H1 (cell line): ENCODE measurements around the gene EEF2K. TPM values are rescaled to one million over a fixed set of nuclear protein-coding genes. Genes with fewer than 3 reads are reported as not detected.

Source experiments
- CTCF ChIA-PET: fragments of 300-600 bp; sonication (Branson Sonifier 250); formaldehyde crosslinking; loops from one replicate; lab custom pipeline; 2021; ENCODE audit not compliant: partially characterized antibody; lab: Charles Lee
- POLR2A ChIA-PET: fragments of 300-600 bp; sonication (Branson Sonifier 250); formaldehyde crosslinking; loops from one replicate; lab custom pipeline; 2021; ENCODE audit warnings: inconsistent platforms; ENCODE audit not compliant: partially characterized antibody; lab: Charles Lee
- DNase-seq, 2 experiments: peaks; one replicate each; pipeline versions ENCODE4 v3.0.0 to v3.0.0-alpha.2; 2010 to 2022; ENCODE audit warnings: low spot score in 2 of 2, low read depth in 1 of 2, mixed read lengths in 1 of 2
- FAIRE-seq: peaks from 2 replicates; lab custom pipeline; 2011; peaks lifted over from hg19 to GRCh38; lab: Jason Lieb, UNC
- H2AFZ ChIP-seq: 2 replicates; pipeline ENCODE4 v1.8.1; 2012; ENCODE audit warnings: low read length, inconsistent platforms
- H2AK5ac ChIP-seq: 2 replicates; pipeline ENCODE4 v1.6.1; 2013; ENCODE audit warnings: low read depth, low read length
- H2BK120ac ChIP-seq: replicated peaks from 2 replicates; pipeline ENCODE3; 2013; ENCODE audit warnings: low read depth, low read length, inconsistent platforms
- H2BK12ac ChIP-seq: 2 replicates; pipeline ENCODE4 v1.6.1; 2013; ENCODE audit warnings: low read depth, low read length
- H2BK15ac ChIP-seq: 2 replicates; pipeline ENCODE4 v1.6.1; 2013; ENCODE audit warnings: low read length
- H2BK20ac ChIP-seq: 2 replicates; pipeline ENCODE4 v1.6.1; 2013; ENCODE audit warnings: low read length
- H2BK5ac ChIP-seq: 2 replicates; pipeline ENCODE4 v1.6.1; 2013; ENCODE audit warnings: low read depth, low read length
- H3K14ac ChIP-seq: 2 replicates; pipeline ENCODE4 v1.6.1; 2013; ENCODE audit warnings: inconsistent platforms; ENCODE audit not compliant: insufficient read length
- H3K18ac ChIP-seq: 2 replicates; pipeline ENCODE4 v1.6.1; 2013; ENCODE audit warnings: low read length; ENCODE audit errors: extremely low read depth
- H3K23ac ChIP-seq: 2 replicates; pipeline ENCODE4 v1.6.1; 2013; ENCODE audit warnings: inconsistent platforms; ENCODE audit not compliant: insufficient read length
- H3K23me2 ChIP-seq: 2 replicates; pipeline ENCODE4 v1.6.1; 2013; ENCODE audit warnings: low read depth, low read length
- H3K27ac ChIP-seq: 2 replicates; pipeline ENCODE4 v1.6.1; 2011; ENCODE audit warnings: low read depth, low read length, inconsistent platforms
- H3K27me3 ChIP-seq, 4 experiments: replicated peaks in 1 of 4; 1 replicate in 1 of 4; 2 replicates in 3 of 4; pipeline versions ENCODE4 v1.6.1 to v1.8.1; 2011 to 2013; ENCODE audit warnings: low read length in 3 of 4, mild to moderate bottlenecking in 3 of 4, inconsistent platforms in 2 of 4, mixed read lengths in 2 of 4, moderate library complexity in 1 of 4; ENCODE audit not compliant: control insufficient read depth in 3 of 4, insufficient read depth in 3 of 4; ENCODE audit errors: extremely low read depth in 1 of 4
- H3K36me3 ChIP-seq, 4 experiments: 2 replicates each; pipeline versions ENCODE4 v1.6.1 to v1.8.1; 2011 to 2013; ENCODE audit warnings: mild to moderate bottlenecking in 4 of 4, low read length in 3 of 4, moderate library complexity in 2 of 4, control low read depth in 1 of 4, inconsistent platforms in 1 of 4; ENCODE audit not compliant: insufficient read depth in 4 of 4, control insufficient read depth in 2 of 4
- H3K4ac ChIP-seq: replicated peaks from 2 replicates; pipeline ENCODE3; 2013; ENCODE audit warnings: low read length, low read depth, mixed read lengths, inconsistent platforms; ENCODE audit not compliant: insufficient read length
- H3K4me1 ChIP-seq, 4 experiments: replicated peaks in 1 of 4; 1 replicate in 1 of 4; 2 replicates in 3 of 4; pipeline versions ENCODE4 v1.6.1 to v1.8.1; 2011 to 2013; ENCODE audit warnings: low read length in 3 of 4, inconsistent platforms in 2 of 4, mixed read lengths in 1 of 4; ENCODE audit not compliant: insufficient read depth in 4 of 4, control insufficient read depth in 3 of 4
- H3K4me2 ChIP-seq, 2 experiments: 2 replicates each; pipeline versions ENCODE4 v1.6.1 to v1.8.1; 2011 to 2013; ENCODE audit warnings: low read depth in 2 of 2, low read length in 2 of 2, control low read depth in 1 of 2, inconsistent platforms in 1 of 2, mild to moderate bottlenecking in 1 of 2; ENCODE audit not compliant: insufficient read depth in 1 of 2
- H3K4me3 ChIP-seq, 4 experiments: fragments of 200-600, 300-600 bp in 1 of 4; sonication (generic), shearing (Covaris generic), sonication (Bioruptor Twin) in 1 of 4; 2 replicates each; pipeline versions ENCODE4 v1.5.1 to v1.8.1; 2011 to 2016; ENCODE audit warnings: low read length in 4 of 4, low read depth in 3 of 4, control low read depth in 2 of 4, inconsistent platforms in 2 of 4, mild to moderate bottlenecking in 2 of 4, mixed read lengths in 1 of 4, moderate library complexity in 1 of 4; ENCODE audit not compliant: insufficient read depth in 2 of 4; ENCODE audit errors: extremely low read depth in 1 of 4
- H3K56ac ChIP-seq: replicated peaks from 2 replicates; pipeline ENCODE3; 2013; ENCODE audit warnings: low read depth, mild to moderate bottlenecking, mixed read lengths, low read length, inconsistent platforms; ENCODE audit not compliant: insufficient read length
- H3K79me1 ChIP-seq: 2 replicates; pipeline ENCODE4 v1.6.1; 2013; ENCODE audit warnings: low read depth, low read length, control low read depth
- H3K79me2 ChIP-seq, 2 experiments: 2 replicates each; pipeline versions ENCODE4 v1.6.1 to v1.8.1; 2012 to 2013; ENCODE audit warnings: low read length in 2 of 2, mild to moderate bottlenecking in 2 of 2, inconsistent platforms in 1 of 2; ENCODE audit not compliant: insufficient read depth in 2 of 2, control insufficient read depth in 1 of 2
- H3K9ac ChIP-seq, 4 experiments: replicated peaks in 1 of 4; 1 replicate in 1 of 4; 2 replicates in 3 of 4; pipeline versions ENCODE4 v1.6.1 to v1.8.1; 2011 to 2013; ENCODE audit warnings: low read depth in 3 of 4, low read length in 3 of 4, control low read depth in 2 of 4, mild to moderate bottlenecking in 2 of 4, moderate library complexity in 2 of 4, inconsistent platforms in 1 of 4; ENCODE audit errors: extremely low read depth in 1 of 4
- H3K9me3 ChIP-seq, 2 experiments: 2 replicates each; pipeline versions ENCODE4 v1.6.1 to v1.8.1; 2012 to 2013; ENCODE audit warnings: mild to moderate bottlenecking in 2 of 2, moderate library complexity in 2 of 2, control low read depth in 1 of 2, inconsistent platforms in 1 of 2, low read depth in 1 of 2, low read length in 1 of 2, mixed read lengths in 1 of 2; ENCODE audit not compliant: insufficient read depth in 2 of 2
- H4K20me1 ChIP-seq, 2 experiments: replicated peaks in 1 of 2; 2 replicates each; pipeline versions ENCODE3 to v1.8.1; 2011 to 2013; ENCODE audit warnings: inconsistent platforms in 2 of 2, low read length in 2 of 2, mild to moderate bottlenecking in 1 of 2; ENCODE audit not compliant: insufficient read depth in 2 of 2, control insufficient read depth in 1 of 2
- H4K5ac ChIP-seq: 2 replicates; pipeline ENCODE4 v1.6.1; 2013; ENCODE audit warnings: low read length, low read depth, mixed read lengths, inconsistent platforms; ENCODE audit not compliant: insufficient read length
- H4K8ac ChIP-seq: 2 replicates; pipeline ENCODE4 v1.8.0; 2013; ENCODE audit warnings: mild to moderate bottlenecking, moderate library complexity, low read length, inconsistent platforms; ENCODE audit not compliant: insufficient read depth; ENCODE audit errors: extremely low read depth
- H4K91ac ChIP-seq: replicated peaks from 2 replicates; pipeline ENCODE3; 2013; ENCODE audit warnings: low read length, mixed read lengths, inconsistent platforms; ENCODE audit not compliant: insufficient read length
- BCL11A ChIP-seq, 2 experiments: IDR thresholded peaks; one replicate each; pipeline ENCODE4 v1.6.1; 2011; ENCODE audit warnings: low read depth in 2 of 2, low read length in 2 of 2, mild to moderate bottlenecking in 2 of 2
- CHD2 ChIP-seq: IDR thresholded peaks from 2 replicates; pipeline ENCODE4 v1.6.1; 2012; ENCODE audit warnings: low read length, improper control_type of control experiment
- CREB1 ChIP-seq: IDR thresholded peaks from 2 replicates; pipeline ENCODE4 v1.6.1; 2012; ENCODE audit warnings: inconsistent platforms
- EGR1 ChIP-seq: IDR thresholded peaks from 2 replicates; pipeline ENCODE4 v1.6.1; 2011; ENCODE audit warnings: low read depth, low read length, borderline replicate concordance
- EZH2 ChIP-seq: fragments of 200-600 bp; sonication (generic); IDR thresholded peaks from 2 replicates; pipeline ENCODE4 v1.7.1; 2012; ENCODE audit warnings: low read depth, mild to moderate bottlenecking, moderate library complexity, low read length, inconsistent platforms; ENCODE audit not compliant: severe bottlenecking
- HDAC6 ChIP-seq: IDR thresholded peaks from one replicate; pipeline ENCODE4 v1.7.1; 2012; ENCODE audit warnings: low read depth, mild to moderate bottlenecking, inconsistent platforms, low read length, moderate library complexity
- MAFK ChIP-seq: IDR thresholded peaks from 2 replicates; pipeline ENCODE4 v1.6.1; 2012; ENCODE audit warnings: low read depth, mild to moderate bottlenecking, improper control_type of control experiment, low read length
- RAD21 ChIP-seq, 2 experiments: IDR thresholded peaks in 1 of 2; conservative IDR thresholded peaks in 1 of 2; 2 replicates each; pipeline ENCODE4 v1.6.1; 2011; ENCODE audit warnings: low read depth in 2 of 2, low read length in 2 of 2, improper control_type of control experiment in 1 of 2, inconsistent platforms in 1 of 2, mild to moderate bottlenecking in 1 of 2, moderate library complexity in 1 of 2
- RFX5 ChIP-seq: IDR thresholded peaks from 2 replicates; pipeline ENCODE4 v1.6.1; 2011; ENCODE audit warnings: low read depth, low read length, improper control_type of control experiment, borderline replicate concordance
- RNF2 ChIP-seq: fragments of 200-900, 300-1000 bp; sonication (generic); IDR thresholded peaks from 2 replicates; pipeline ENCODE4 v1.7.1; 2016; ENCODE audit warnings: borderline replicate concordance, low read depth, mild to moderate bottlenecking, antibody characterized with exemption, low read length; ENCODE audit not compliant: poor library complexity, severe bottlenecking; ENCODE audit errors: missing control alignments
- SP2 ChIP-seq: IDR thresholded peaks from 2 replicates; pipeline ENCODE4 v1.6.1; 2012; ENCODE audit warnings: mild to moderate bottlenecking, low read length, inconsistent platforms
- WGBS, 2 experiments: shearing (Covaris generic) in 1 of 2; methylation state at CpG; one replicate each; pipeline versions ENCODE4 v1.1.6 to v1.1.7; 2013 to 2015; ENCODE audit warnings: low lambda C conversion rate in 2 of 2, mixed read lengths in 2 of 2, inconsistent platforms in 1 of 2, low coverage in 1 of 2, missing lambda C conversion rate in 1 of 2; ENCODE audit not compliant: insufficient replicate concordance in 2 of 2, insufficient coverage in 1 of 2, insufficient read length in 1 of 2; ENCODE audit errors: extremely low coverage in 1 of 2, missing lambda C conversion rate in 1 of 2; 5-methylcytosine and 5-hydroxymethylcytosine counted together
- polyA plus RNA-seq, 7 experiments: library from polyadenylated mRNA; depleted of rRNA in 3 of 7; stranded (reverse) in 5 of 7; unstranded in 2 of 7; fragments of >200 nt in 5 of 7; fragments of 200-250 nt in 2 of 7; gene quantifications; 1 replicate in 5 of 7; 2 replicates in 1 of 7; 4 replicates in 1 of 7; pipeline versions ENCODE4 v1.2.1 to v1.2.3, GENCODE V29; 2011 to 2013; ENCODE audit warnings: missing spikeins in 2 of 7, mixed read lengths in 2 of 7
- total RNA-seq: library from RNA; stranded (reverse); fragmentation: NEBNext Ultra II Directional; extraction: Animal tissue kit (Norgen Biotek cat#: 25700); gene quantifications from 2 replicates; pipeline ENCODE4 v1.2.1, GENCODE V29; 2021
- TF ChIP-seq, protein P1 (sequence below): IDR thresholded peaks from 2 replicates; pipeline ENCODE4 v1.6.1; 2011; ENCODE audit warnings: low read depth, mild to moderate bottlenecking, low read length; ENCODE audit not compliant: insufficient read depth

The EEF2K gene
- total and polyA plus RNA-seq, 2 of the 8 experiments (the other 6 are each of a cell fraction or from before 2014, with no cell fraction given), result 14.9 to 30.2 TPM

DNA sequence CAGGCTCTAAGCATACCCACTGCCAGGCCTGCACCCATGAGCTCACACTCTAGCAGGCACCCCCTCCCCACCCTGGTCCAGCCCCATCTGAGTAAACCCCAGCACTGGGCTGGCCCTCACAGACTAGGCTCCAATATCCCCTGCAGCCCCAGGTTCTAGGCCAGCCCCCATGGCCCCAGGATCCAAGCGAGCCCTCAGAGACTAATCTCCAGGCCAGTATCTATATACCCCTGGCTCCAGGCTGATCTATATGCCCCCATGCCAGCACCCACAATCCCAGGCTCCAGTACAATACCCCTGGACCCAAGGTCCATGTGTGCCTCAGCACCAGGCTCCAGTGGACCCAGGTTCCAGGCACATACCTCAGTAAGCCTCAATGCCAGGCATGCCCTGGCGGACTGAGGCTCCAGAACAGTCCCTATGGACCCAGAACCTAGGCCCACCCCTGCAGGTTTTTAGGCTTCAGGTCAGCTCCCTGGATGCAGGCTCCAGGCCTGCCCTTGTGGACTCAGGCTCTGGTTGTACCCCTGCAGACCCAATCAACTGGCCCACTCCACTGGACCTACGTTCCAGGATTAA lies 129.7 kb downstream of the EEF2K start:
- Histone ChIP-seq H4K20me1 (no peaks in the 10 kb centered on the region), H3K27me3 (no peaks in the 10 kb centered on the region), H3K4me2 (no peak overlapping the region), H3K9ac (no peak overlapping the region), H2AK5ac (no peak overlapping the region), H3K9me3 (peaks cover 8 to 9% of the 10 kb centered on the region in 2 experiments; a peak in 2 of 4 replicates), H3K23ac (no peak overlapping the region), H2BK120ac (no peak overlapping the region), H3K36me3 (peaks cover 13 to 51% (median 41%) of the 10 kb centered on the region in 4 experiments), H2BK12ac (no peak overlapping the region), H3K79me1 (peaks cover 2% of the 10 kb centered on the region; the same call in 1 of the 2 replicates), H3K79me2 (no peaks in the 10 kb centered on the region), H3K23me2 (no peaks in the 10 kb centered on the region), H2AFZ (no peak overlapping the region), H3K4me3 (no peak overlapping the region), H3K14ac (no peak overlapping the region), H4K5ac (no peak overlapping the region), H2BK15ac (no peak overlapping the region), H4K91ac (no peak overlapping the region), H4K8ac (no peak overlapping the region), H2BK20ac (no peak overlapping the region), H3K27ac (no peak overlapping the region), H3K18ac (no peak overlapping the region), H3K4me1 (no peaks in the 10 kb centered on the region), H3K56ac (no peak overlapping the region), H2BK5ac (no peak overlapping the region), H3K4ac (no peak overlapping the region)
- no peak for FAIRE-seq
- WGBS, 2 experiments, result 85% methylated on average over 3 of the region's 3 CpGs; no CpG with 5 or more reads in 1 of the 2 experiments
- POLR2A ChIA-PET, result interaction anchor here (0.7 to 1.4 kb wide), 3 partner anchors 9 to 38 kb away, joined by 3 to 4 read pairs (median 4); no protein-coding TSS in a partner anchor
- CTCF ChIA-PET, result interaction anchor here (1.8 kb wide), 1 partner anchor 10 kb away, joined by 6 read pairs; no protein-coding TSS in a partner anchor
- DNase-seq, result peak in 1 of 2 experiments; percentile 40
- no peak for TF ChIP-seq RAD21 (IDR thresholded peaks at IDR 0.05 in 1 of 2, conservative IDR thresholded peaks at IDR 0.05 in 1 of 2; ENCODE audit: low read depth in 2 of 2, low read length in 2 of 2)
- TF ChIP-seq, protein P1, sequence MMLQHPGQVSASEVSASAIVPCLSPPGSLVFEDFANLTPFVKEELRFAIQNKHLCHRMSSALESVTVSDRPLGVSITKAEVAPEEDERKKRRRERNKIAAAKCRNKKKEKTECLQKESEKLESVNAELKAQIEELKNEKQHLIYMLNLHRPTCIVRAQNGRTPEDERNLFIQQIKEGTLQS, result no peak
- TF ChIP-seq EGR1, result no peak
- TF ChIP-seq RNF2, result no peak
- no peak for TF ChIP-seq EZH2
- no peak for TF ChIP-seq MAFK
- no peak for TF ChIP-seq BCL11A (IDR thresholded peaks at IDR 0.05; ENCODE audit: low read depth in 2 of 2, low read length in 2 of 2)
- TF ChIP-seq HDAC6, result no peak
- TF ChIP-seq CREB1, result no peak
- TF ChIP-seq RFX5, result no peak
- TF ChIP-seq SP2, result no peak
- TF ChIP-seq CHD2, result no peak
